Sigmoid colon (tissue), 4 donors: ENCODE results near the gene VDR.

Source experiments
- CTCF ChIP-seq, 4 experiments: fragments of 450-650 bp in 3 of 4; fragments of 200-600 bp in 1 of 4; IDR thresholded peaks; one replicate each; pipeline ENCODE4 v1.5.1; 2016 to 2019; ENCODE audit warnings: antibody characterized with exemption in 4 of 4, mild to moderate bottlenecking in 3 of 4, moderate library complexity in 2 of 4
- EP300 ChIP-seq, 4 donors: sonication (generic); formaldehyde crosslinking; IDR thresholded peaks; one replicate each; pipeline ENCODE4 v1.6.1; 2017; ENCODE audit warnings: antibody characterized with exemption in 4 of 4
- POLR2A ChIP-seq, 2 donors: fragments of 450-650 bp; IDR thresholded peaks; one replicate each; pipeline ENCODE4 v1.6.1; 2016; ENCODE audit warnings: antibody characterized with exemption in 2 of 2, mild to moderate bottlenecking in 2 of 2, moderate library complexity in 2 of 2
- POLR2AphosphoS5 ChIP-seq, 4 donors: sonication (generic); formaldehyde crosslinking; IDR thresholded peaks; one replicate each; pipeline ENCODE4 v1.6.1; 2017; ENCODE audit warnings: antibody characterized with exemption in 4 of 4

- TF ChIP-seq CTCF (IDR thresholded peaks at IDR 0.05) (no peak), EP300 (IDR thresholded peaks at IDR 0.05) (no peak), POLR2A (IDR thresholded peaks at IDR 0.05) (no peak), POLR2AphosphoS5 (IDR thresholded peaks at IDR 0.05) (no peak)
Observed at GRCh38 chr12:47930634-47931033, 25.8 kb upstream of the VDR start.
